ENCODE results near the gene VDAC1. TPM values are rescaled to one million over a fixed set of nuclear protein-coding genes. Genes with fewer than 3 reads are reported as not detected.

Gene VDAC1
- total RNA-seq, 4 donors from 2014 or later, result 113 to 125 (median 118) TPM

DNA sequence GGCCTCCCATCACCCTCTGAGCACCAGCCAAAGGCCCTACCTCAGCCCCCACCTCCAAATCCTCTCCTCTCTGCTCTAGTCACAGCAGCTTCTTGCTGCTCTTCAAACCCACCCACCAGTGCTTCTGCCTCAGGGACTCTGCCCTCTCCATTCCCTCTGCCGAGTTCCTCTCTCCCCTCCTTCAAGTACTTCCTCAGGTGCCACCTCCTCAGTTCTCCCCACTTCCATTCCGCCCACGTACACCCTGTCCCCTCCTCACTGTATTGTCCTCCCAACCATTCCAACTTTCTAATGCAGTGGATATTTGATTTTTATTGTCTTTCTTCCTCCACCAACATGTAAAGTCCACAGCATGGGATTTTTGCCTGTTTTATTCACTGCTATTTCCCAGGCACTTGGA is 79.5 kb downstream of the VDAC1 start:
- no peak for DNase-seq (ENCODE audit: extremely low spot score)
- Histone ChIP-seq H3K4me3 (no peak overlapping the region), H3K27me3 (peaks cover 0 to 9% (median 0%) of the 10 kb centered on the region in 4 donors), H3K27ac (replicated peaks in 1 of 4) (no peak overlapping the region), H3K4me1 (no peaks in the 10 kb centered on the region), H3K36me3 (no peaks in the 10 kb centered on the region), H3K9me3 (no peaks in the 10 kb centered on the region)
- intact Hi-C loops (cut with DNase I), result no loop called here
- 85% methylated on average over 3 of the region's 3 CpGs for WGBS
- TF ChIP-seq EP300 (IDR thresholded peaks at IDR 0.05) (no peak), POLR2A (IDR thresholded peaks at IDR 0.05; ENCODE audit: low read depth) (no peak), POLR2AphosphoS5 (IDR thresholded peaks at IDR 0.05) (no peak), CTCF (IDR thresholded peaks at IDR 0.05) (no peak)

- Histone ChIP-seq H3K36me3 (no peaks in the 10 kb centered on the region), H3K27ac (replicated peaks in 1 of 4) (no peak overlapping the region), H3K27me3 (peaks cover 0 to 14% (median 0%) of the 10 kb centered on the region in 4 donors), H3K4me1 (no peaks in the 10 kb centered on the region), H3K9me3 (no peaks in the 10 kb centered on the region), H3K4me3 (no peak overlapping the region)
- no peak for DNase-seq (ENCODE audit: extremely low spot score)
- intact Hi-C loops (cut with DNase I), result no loop called here
- TF ChIP-seq EP300 (IDR thresholded peaks at IDR 0.05), result no peak
- no peak for TF ChIP-seq POLR2A (IDR thresholded peaks at IDR 0.05; ENCODE audit: low read depth)
- TF ChIP-seq POLR2AphosphoS5 (IDR thresholded peaks at IDR 0.05), result no peak
- TF ChIP-seq CTCF (IDR thresholded peaks at IDR 0.05), result no peak
- WGBS, result 65% methylated on average over 4 of the region's 5 CpGs
Observed at GRCh38 chr5:133924221-133924920, 80.4 kb downstream of the VDAC1 start.

DNA sequence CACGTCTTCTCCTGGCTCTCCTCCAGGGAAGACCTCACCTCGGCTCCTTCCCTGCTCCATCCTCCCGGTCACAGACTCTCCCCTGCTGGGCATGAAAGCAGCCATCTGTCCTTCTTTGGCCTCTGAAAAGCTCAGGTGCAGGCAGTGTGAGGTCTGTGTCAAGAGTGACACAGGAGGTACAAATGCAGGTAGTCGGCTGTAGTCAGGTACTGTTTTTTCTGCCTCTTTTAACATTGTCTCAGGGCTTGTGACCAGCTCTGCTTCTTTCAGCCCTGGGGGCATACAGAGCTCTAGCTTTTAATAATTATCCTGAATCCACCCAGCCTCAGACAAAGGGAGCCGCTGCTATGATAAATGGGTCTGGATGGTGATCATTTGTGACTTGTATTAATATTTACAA is 82.8 kb downstream of the VDAC1 start:
- Histone ChIP-seq H3K36me3 (no peaks in the 10 kb centered on the region), H3K27me3 (peaks cover 0 to 21% (median 0%) of the 10 kb centered on the region in 4 donors), H3K27ac (replicated peaks in 1 of 4) (no peak overlapping the region), H3K4me3 (no peak overlapping the region), H3K9me3 (no peaks in the 10 kb centered on the region), H3K4me1 (no peaks in the 10 kb centered on the region)
- DNase-seq (ENCODE audit: extremely low spot score), result no peak
- WGBS, result 54% methylated on average over 5 of the region's 5 CpGs
- TF ChIP-seq CTCF (IDR thresholded peaks at IDR 0.05) (no peak), EP300 (IDR thresholded peaks at IDR 0.05) (no peak), POLR2AphosphoS5 (IDR thresholded peaks at IDR 0.05) (no peak), POLR2A (IDR thresholded peaks at IDR 0.05; ENCODE audit: low read depth) (no peak)
- intact Hi-C loops (cut with DNase I), result no loop called here

Other genes starting within 250 kb of the VDAC1 start
- 10 to 100 TPM; 20.3 to 26.1 (median 22.2) TPM for gene C5orf15, start 36.4 kb downstream of the VDAC1 start, total RNA-seq
- gene TCF7, start 109.7 kb upstream of the VDAC1 start, total RNA-seq, result 1 to 10 TPM in 3 of 4 donors, under 1 TPM in 1; 0.99 to 2.1 (median 1.5) TPM
- gene SKP1, start 172.0 kb upstream of the VDAC1 start, total RNA-seq, result 100 to 1,000 TPM; 170 to 345 (median 322) TPM
- gene PPP2CA, start 221.1 kb upstream of the VDAC1 start, total RNA-seq, result 100 to 1,000 TPM in 2 of 4 donors, 10 to 100 TPM in 2; 89.0 to 142 (median 115) TPM